Limb (tissue), 2 donors: Measurements from ENCODE around the gene THUMPD3.

Experiments
- DNase-seq, 2 donors: peaks; one replicate each; pipeline ENCODE4 v3.0.0-alpha.2; 2016; ENCODE audit errors: extremely low spot score in 2 of 2

The THUMPD3 gene

GRCh38 chr3:9415485-9416138 is 52.8 kb downstream of the THUMPD3 start:
- no peak for DNase-seq

GRCh38 chr3:9416139-9416780 is 53.4 kb downstream of the THUMPD3 start:
- DNase-seq: no peak

GRCh38 chr3:9420850-9421549 is 58.1 kb downstream of the THUMPD3 start:
- no peak for DNase-seq

GRCh38 chr3:9422712-9423424 is 60.0 kb downstream of the THUMPD3 start:
- DNase-seq: peak; percentile 82 to 95

DNA sequence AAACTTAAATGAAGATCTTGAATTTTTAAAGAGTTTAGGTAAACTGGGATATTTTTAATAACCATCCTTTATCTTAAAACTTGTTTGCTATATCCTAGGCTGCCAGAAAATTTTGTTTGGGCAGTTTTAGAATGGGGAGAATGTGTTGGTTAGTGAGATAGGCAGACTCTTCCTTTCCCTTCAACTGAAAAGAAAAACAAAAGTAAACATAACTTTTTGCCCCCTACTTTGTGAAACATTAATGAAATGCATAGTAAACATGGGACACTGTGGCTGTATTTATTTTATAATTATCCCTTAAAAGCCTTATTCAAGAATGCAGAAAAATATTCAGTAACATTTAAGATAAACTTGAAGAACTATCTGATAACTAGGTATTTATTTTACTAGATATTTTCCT is 65.6 kb downstream of the THUMPD3 start:
- DNase-seq: no peak

GRCh38 chr3:9430733-9431132 is 67.9 kb downstream of the THUMPD3 start:
- no peak for DNase-seq

DNA sequence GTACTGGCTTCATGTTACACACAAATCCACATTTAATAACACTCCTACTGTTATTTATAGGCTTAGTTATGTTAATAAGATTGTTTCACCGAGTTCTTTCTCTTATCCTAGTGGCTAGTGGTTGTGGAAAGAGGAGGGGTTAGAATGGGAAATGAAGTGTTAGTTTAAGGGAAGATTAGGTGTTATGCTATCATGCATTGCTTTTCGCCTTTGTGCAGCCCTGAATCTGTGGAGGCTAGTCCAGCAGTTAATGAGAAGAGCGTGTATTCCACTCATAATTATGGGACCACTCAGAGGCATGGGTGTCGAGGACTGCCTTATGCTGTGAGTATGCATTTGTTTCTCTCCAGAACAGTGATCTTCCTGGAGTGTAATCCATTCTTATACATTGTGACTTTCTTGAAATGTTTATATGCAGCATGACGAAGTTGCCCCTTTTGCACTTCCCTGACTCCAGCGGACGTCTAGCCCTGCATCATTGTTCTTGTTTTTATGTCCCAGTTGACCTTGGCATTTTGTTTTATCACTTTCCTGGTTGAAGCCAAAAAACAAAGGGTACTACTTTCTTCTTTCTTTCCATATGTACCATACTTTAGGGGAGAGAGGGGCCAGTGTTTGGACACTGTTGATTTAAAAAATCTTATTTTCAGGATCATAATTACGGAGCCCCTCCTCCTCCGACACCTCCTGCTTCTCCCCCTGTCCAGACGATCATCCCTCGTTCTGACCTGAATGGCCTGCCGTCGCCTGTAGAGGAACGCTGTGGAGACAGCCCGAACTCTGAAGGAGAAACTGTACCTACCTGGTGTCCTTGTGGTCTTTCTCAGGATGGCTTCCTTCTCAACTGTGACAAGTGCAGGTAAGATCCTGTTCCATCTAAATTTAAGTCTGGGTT is 71.0 kb downstream of the THUMPD3 start:
- no peak for DNase-seq

DNA sequence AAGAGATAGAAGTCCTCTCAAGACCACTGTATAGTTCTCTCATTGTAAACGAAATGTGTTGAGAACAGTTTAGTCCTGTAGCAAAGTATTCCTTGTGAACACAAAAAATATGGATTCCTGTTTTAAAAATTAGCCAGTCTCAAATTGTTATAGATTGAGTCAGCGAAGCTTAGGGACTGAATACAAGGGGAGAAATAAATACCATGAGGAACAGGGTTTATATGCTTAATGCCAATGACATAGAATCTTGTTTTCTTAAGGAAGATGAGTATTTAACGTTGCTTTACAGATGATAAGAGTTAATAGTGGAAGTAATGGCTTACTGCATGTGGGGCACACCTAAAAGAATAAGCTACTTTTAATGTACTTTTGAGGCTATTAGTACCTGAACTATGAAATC is 72.5 kb downstream of the THUMPD3 start:
- no peak for DNase-seq
